Nephron (organoid): ENCODE results near the gene LSAMP.
A peak's percentile ranks its signal among the peaks of the same experiment; 100 is the strongest.

Experiments
- H3K27ac Mint-ChIP-seq, 3 experiments: 2 replicates each; pipeline ENCODE4 v1.8.0; 2020; ENCODE audit warnings: mixed read lengths in 3 of 3, mild to moderate bottlenecking in 2 of 3, moderate library complexity in 1 of 3
- H3K27me3 Mint-ChIP-seq: 2 replicates; pipeline ENCODE4 v1.8.0; 2021; ENCODE audit warnings: low read depth, mild to moderate bottlenecking, moderate library complexity, mixed read lengths
- H3K36me3 Mint-ChIP-seq: 2 replicates; pipeline ENCODE4 v1.8.0; 2020; ENCODE audit warnings: low read depth, mixed read lengths
- H3K4me1 Mint-ChIP-seq: 2 replicates; pipeline ENCODE4 v1.8.0; 2020; ENCODE audit warnings: mixed read lengths
- H3K4me3 Mint-ChIP-seq, 3 experiments: 2 replicates each; pipeline ENCODE4 v1.8.0; 2020; ENCODE audit warnings: mild to moderate bottlenecking in 3 of 3, mixed read lengths in 3 of 3, moderate library complexity in 2 of 3
- H3K9me3 Mint-ChIP-seq: 2 replicates; pipeline ENCODE4 v1.8.0; 2020; ENCODE audit warnings: mixed read lengths
- CTCF ChIP-seq, 3 experiments: fragments of 200-600 bp; sonication (generic); IDR thresholded peaks; one replicate each; pipeline ENCODE4 v1.5.0; 2021; ENCODE audit warnings: antibody characterized with exemption in 3 of 3; ENCODE audit not compliant: unreplicated experiment in 3 of 3

Gene LSAMP

GRCh38 chr3:115968871-115969270 is 476.4 kb downstream of the LSAMP start:
- peaks cover 6% of the 10 kb centered on the region for H3K9me3 Mint-ChIP-seq
- H3K27ac Mint-ChIP-seq: no peak overlapping the region
- TF ChIP-seq CTCF (IDR thresholded peaks at IDR 0.05; ENCODE audit: unreplicated experiment in 3 of 3): no peak
- H3K36me3 Mint-ChIP-seq: no peaks in the 10 kb centered on the region
- H3K4me1 Mint-ChIP-seq: no peaks in the 10 kb centered on the region
- H3K27me3 Mint-ChIP-seq: no peaks in the 10 kb centered on the region
- H3K4me3 Mint-ChIP-seq: no peak overlapping the region

GRCh38 chr3:115961380-115961779 is 483.9 kb downstream of the LSAMP start:
- no peaks in the 10 kb centered on the region for H3K36me3 Mint-ChIP-seq
- TF ChIP-seq CTCF (IDR thresholded peaks at IDR 0.05; ENCODE audit: unreplicated experiment in 3 of 3): no peak
- H3K9me3 Mint-ChIP-seq: no peaks in the 10 kb centered on the region
- no peaks in the 10 kb centered on the region for H3K27me3 Mint-ChIP-seq
- H3K4me3 Mint-ChIP-seq: no peak overlapping the region
- H3K4me1 Mint-ChIP-seq: peaks cover 19% of the 10 kb centered on the region
- peak overlapping the region in 1 of 3 experiments; percentile 13 for H3K27ac Mint-ChIP-seq

- Mint-ChIP-seq H3K27me3 (no peaks in the 10 kb centered on the region), H3K4me3 (peak overlapping the region in 1 of 3 experiments; percentile 8), H3K36me3 (no peaks in the 10 kb centered on the region), H3K4me1 (peaks cover 19% of the 10 kb centered on the region), H3K9me3 (no peaks in the 10 kb centered on the region), H3K27ac (peak overlapping the region in 2 of 3 experiments; percentile 13 to 29)
- TF ChIP-seq CTCF (IDR thresholded peaks at IDR 0.05; ENCODE audit: unreplicated experiment in 3 of 3): no peak
These were observed 484.5 kb downstream of the LSAMP start for GRCh38 chr3:115960799-115961198.

- H3K36me3 Mint-ChIP-seq: no peaks in the 10 kb centered on the region
- H3K4me1 Mint-ChIP-seq: peaks cover 19% of the 10 kb centered on the region
- no peak for TF ChIP-seq CTCF (IDR thresholded peaks at IDR 0.05; ENCODE audit: unreplicated experiment in 3 of 3)
- H3K4me3 Mint-ChIP-seq: no peak overlapping the region
- no peaks in the 10 kb centered on the region for H3K9me3 Mint-ChIP-seq
- no peaks in the 10 kb centered on the region for H3K27me3 Mint-ChIP-seq
- no peak overlapping the region for H3K27ac Mint-ChIP-seq
These were observed 486.8 kb downstream of the LSAMP start for GRCh38 chr3:115958526-115958925.

- TF ChIP-seq CTCF (IDR thresholded peaks at IDR 0.05; ENCODE audit: unreplicated experiment in 3 of 3): no peak
- no peaks in the 10 kb centered on the region for H3K4me1 Mint-ChIP-seq
- H3K27ac Mint-ChIP-seq: no peak overlapping the region
- H3K27me3 Mint-ChIP-seq: no peaks in the 10 kb centered on the region
- peaks cover 16% of the 10 kb centered on the region for H3K9me3 Mint-ChIP-seq
- no peak overlapping the region for H3K4me3 Mint-ChIP-seq
- H3K36me3 Mint-ChIP-seq: peaks cover 4% of the 10 kb centered on the region
These were observed 498.0 kb downstream of the LSAMP start for GRCh38 chr3:115947325-115947724.

- Mint-ChIP-seq H3K4me1 (no peaks in the 10 kb centered on the region), H3K4me3 (no peak overlapping the region), H3K27ac (no peak overlapping the region), H3K36me3 (no peaks in the 10 kb centered on the region), H3K27me3 (no peaks in the 10 kb centered on the region), H3K9me3 (peaks cover 5% of the 10 kb centered on the region)
- TF ChIP-seq CTCF (IDR thresholded peaks at IDR 0.05; ENCODE audit: unreplicated experiment in 3 of 3): no peak
These were observed 501.7 kb downstream of the LSAMP start for GRCh38 chr3:115943579-115943978.
